PC-3 (cell line): ENCODE measurements around the gene SNCG.
"Not testable (repeated sequence)": the region's sequence is repeated elsewhere in the genome, so short reads cannot be mapped to it uniquely, and the experiment has no call there.

Experiments used
- CTCF ChIP-seq: fragments of 300-600 bp; sonication (generic); conservative IDR thresholded peaks from 2 replicates; pipeline ENCODE4 v1.5.1; 2017; ENCODE audit warnings: antibody characterized with exemption, low read depth, mild to moderate bottlenecking, low read length
- EZH2phosphoT487 ChIP-seq: fragments of 300-600 bp; sonication (generic); IDR thresholded peaks from 2 replicates; pipeline ENCODE4 v1.6.1; 2018; ENCODE audit warnings: mild to moderate bottlenecking, antibody characterized with exemption, low read length, borderline replicate concordance

- TF ChIP-seq EZH2phosphoT487, CTCF: not testable (repeated sequence)
Measured at GRCh38 chr10:86981020-86981419, 22.6 kb downstream of the SNCG start.
